Iris pigment epithelial cell (primary cell): ENCODE measurements around the gene NKTR.
A peak's percentile ranks its signal among the peaks of the same experiment; 100 is the strongest.

Source experiments
- DNase-seq: peaks from one replicate; pipeline ENCODE4 v3.0.0-alpha.2; 2011; ENCODE audit warnings: low read depth

The NKTR gene

GRCh38 chr3:42649783-42650182, 49.3 kb downstream of the NKTR start:
- no peak for DNase-seq

- DNase-seq: peak; percentile 64
Measured at GRCh38 chr3:42651248-42652091, 51.0 kb downstream of the NKTR start.

GRCh38 chr3:42652251-42652610, 51.7 kb downstream of the NKTR start:
- DNase-seq: no peak

- DNase-seq: peak; percentile 89
Measured at GRCh38 chr3:42652611-42653302, 52.3 kb downstream of the NKTR start.

- DNase-seq: no peak
Measured at GRCh38 chr3:42653303-42653559, 52.7 kb downstream of the NKTR start.

- DNase-seq: peak; percentile 41
Measured at GRCh38 chr3:42653560-42654330, 53.3 kb downstream of the NKTR start, which contains the start of gene ZBTB47. ZBTB47 (plus strand) TSS chr3:42653697; CDS start chr3:42658356, 4,659 bp downstream.

GRCh38 chr3:42654331-42655201, 54.1 kb downstream of the NKTR start:
- peak; percentile 56 for DNase-seq

- DNase-seq: no peak
Measured at GRCh38 chr3:42655331-42655888, 54.9 kb downstream of the NKTR start.

GRCh38 chr3:42655980-42656679, 55.6 kb downstream of the NKTR start:
- peak; percentile 58 for DNase-seq

GRCh38 chr3:42656680-42657610, 56.5 kb downstream of the NKTR start:
- DNase-seq: no peak

GRCh38 chr3:42657675-42658074, 57.2 kb downstream of the NKTR start:
- no peak for DNase-seq

GRCh38 chr3:42658091-42658770, 57.7 kb downstream of the NKTR start:
- no peak for DNase-seq

- no peak for DNase-seq
Measured at GRCh38 chr3:42658771-42659390, 58.4 kb downstream of the NKTR start.

- no peak for DNase-seq
Measured at GRCh38 chr3:42659451-42660130, 59.1 kb downstream of the NKTR start.

GRCh38 chr3:42660131-42660715, 59.7 kb downstream of the NKTR start:
- DNase-seq: peak; percentile 54

- DNase-seq: no peak
Measured at GRCh38 chr3:42660898-42661297, 60.4 kb downstream of the NKTR start.

- no peak for DNase-seq
Measured at GRCh38 chr3:42661593-42662022, 61.1 kb downstream of the NKTR start.
